ENCODE results near the gene PRKCSH. TPM values are rescaled to one million over a fixed set of nuclear protein-coding genes. Genes with fewer than 3 reads are reported as not detected.

PRKCSH gene
- total RNA-seq, 4 donors from 2014 or later: 161 to 239 (median 194) TPM

GRCh38 chr19:11397089-11397610 is 38.3 kb upstream of the PRKCSH start:
- TF ChIP-seq CTCF (IDR thresholded peaks at IDR 0.05) (no peak), POLR2A (IDR thresholded peaks at IDR 0.05) (no peak)
- Histone ChIP-seq H3K27me3 (no peaks in the 10 kb centered on the region), H3K9me3 (no peaks in the 10 kb centered on the region), H3K4me3 (no peak overlapping the region), H3K36me3 (no peaks in the 10 kb centered on the region), H3K4me1 (no peaks in the 10 kb centered on the region), H3K27ac (no peak overlapping the region)
- no peak for DNase-seq

- Histone ChIP-seq H3K27ac (no peak overlapping the region), H3K4me3 (no peak overlapping the region), H3K4me1 (no peaks in the 10 kb centered on the region), H3K27me3 (no peaks in the 10 kb centered on the region), H3K36me3 (no peaks in the 10 kb centered on the region), H3K9me3 (no peaks in the 10 kb centered on the region)
- no peak for TF ChIP-seq CTCF (IDR thresholded peaks at IDR 0.05)
- no peak for TF ChIP-seq POLR2A (IDR thresholded peaks at IDR 0.05)
- no peak for DNase-seq
These were observed 35.8 kb upstream of the PRKCSH start for GRCh38 chr19:11399667-11400066.

GRCh38 chr19:11400798-11401197 is 34.6 kb upstream of the PRKCSH start:
- Histone ChIP-seq H3K9me3 (no peaks in the 10 kb centered on the region), H3K4me3 (no peak overlapping the region), H3K27me3 (no peaks in the 10 kb centered on the region), H3K36me3 (no peaks in the 10 kb centered on the region), H3K27ac (no peak overlapping the region), H3K4me1 (no peaks in the 10 kb centered on the region)
- DNase-seq: no peak
- no peak for TF ChIP-seq CTCF (IDR thresholded peaks at IDR 0.05)
- TF ChIP-seq POLR2A (IDR thresholded peaks at IDR 0.05): no peak

GRCh38 chr19:11401808-11402543 is 33.5 kb upstream of the PRKCSH start:
- H3K27me3 ChIP-seq: no peaks in the 10 kb centered on the region
- no peak for DNase-seq
- H3K27ac ChIP-seq: no peak overlapping the region
- H3K36me3 ChIP-seq: no peaks in the 10 kb centered on the region
- H3K9me3 ChIP-seq: no peaks in the 10 kb centered on the region
- H3K4me1 ChIP-seq: no peaks in the 10 kb centered on the region
- no peak overlapping the region for H3K4me3 ChIP-seq
- TF ChIP-seq POLR2A (IDR thresholded peaks at IDR 0.05): no peak
- no peak for TF ChIP-seq CTCF (IDR thresholded peaks at IDR 0.05)

- no peaks in the 10 kb centered on the region for H3K36me3 ChIP-seq
- no peaks in the 10 kb centered on the region for H3K4me1 ChIP-seq
- no peak for DNase-seq
- H3K9me3 ChIP-seq: no peaks in the 10 kb centered on the region
- no peak for TF ChIP-seq POLR2A (IDR thresholded peaks at IDR 0.05)
- no peak for TF ChIP-seq CTCF (IDR thresholded peaks at IDR 0.05)
- no peak overlapping the region for H3K4me3 ChIP-seq
- no peaks in the 10 kb centered on the region for H3K27me3 ChIP-seq
- H3K27ac ChIP-seq: no peak overlapping the region
These were observed 30.7 kb upstream of the PRKCSH start for GRCh38 chr19:11404588-11405222.
